ENCODE results near the gene NOS1AP.

NOS1AP gene

DNA sequence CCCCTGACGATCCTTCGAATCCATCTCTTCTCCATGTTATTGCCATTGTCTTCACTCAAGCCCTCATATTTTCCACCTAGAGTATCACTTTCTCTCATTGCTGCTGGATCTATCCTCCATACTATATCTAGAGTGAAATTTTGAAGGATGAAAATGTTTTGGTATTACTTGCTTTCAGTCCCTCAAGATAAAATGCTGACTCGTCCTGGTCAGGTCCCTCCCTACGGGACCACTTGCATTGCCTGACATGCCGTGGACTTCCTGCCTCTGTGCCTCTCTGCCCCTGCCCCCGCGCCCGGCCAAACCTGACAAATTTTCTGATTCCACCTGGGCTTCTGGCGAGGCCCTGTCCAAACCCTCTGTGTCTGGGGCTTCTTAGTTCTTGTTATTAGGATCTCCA is 283.6 kb downstream of the NOS1AP start:
- intact Hi-C loops (cut with DNase I; ENCODE audit: low total_unique reads): no loop called here
- no peak for DNase-seq
- Histone ChIP-seq H3K9me3 (no peaks in the 10 kb centered on the region), H3K36me3 (peaks cover 0 to 27% (median 7%) of the 10 kb centered on the region in 3 donors), H3K27ac (no peak overlapping the region), H3K4me3 (no peak overlapping the region), H3K4me1 (no peaks in the 10 kb centered on the region), H3K27me3 (no peaks in the 10 kb centered on the region)
- TF ChIP-seq, protein P1, sequence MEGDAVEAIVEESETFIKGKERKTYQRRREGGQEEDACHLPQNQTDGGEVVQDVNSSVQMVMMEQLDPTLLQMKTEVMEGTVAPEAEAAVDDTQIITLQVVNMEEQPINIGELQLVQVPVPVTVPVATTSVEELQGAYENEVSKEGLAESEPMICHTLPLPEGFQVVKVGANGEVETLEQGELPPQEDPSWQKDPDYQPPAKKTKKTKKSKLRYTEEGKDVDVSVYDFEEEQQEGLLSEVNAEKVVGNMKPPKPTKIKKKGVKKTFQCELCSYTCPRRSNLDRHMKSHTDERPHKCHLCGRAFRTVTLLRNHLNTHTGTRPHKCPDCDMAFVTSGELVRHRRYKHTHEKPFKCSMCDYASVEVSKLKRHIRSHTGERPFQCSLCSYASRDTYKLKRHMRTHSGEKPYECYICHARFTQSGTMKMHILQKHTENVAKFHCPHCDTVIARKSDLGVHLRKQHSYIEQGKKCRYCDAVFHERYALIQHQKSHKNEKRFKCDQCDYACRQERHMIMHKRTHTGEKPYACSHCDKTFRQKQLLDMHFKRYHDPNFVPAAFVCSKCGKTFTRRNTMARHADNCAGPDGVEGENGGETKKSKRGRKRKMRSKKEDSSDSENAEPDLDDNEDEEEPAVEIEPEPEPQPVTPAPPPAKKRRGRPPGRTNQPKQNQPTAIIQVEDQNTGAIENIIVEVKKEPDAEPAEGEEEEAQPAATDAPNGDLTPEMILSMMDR (IDR thresholded peaks at IDR 0.05): no peak

GRCh38 chr1:162353702-162354101 is 284.2 kb downstream of the NOS1AP start:
- H3K27me3 ChIP-seq: no peaks in the 10 kb centered on the region
- TF ChIP-seq, protein P1 (IDR thresholded peaks at IDR 0.05): no peak
- peaks cover 0 to 27% (median 7%) of the 10 kb centered on the region in 3 donors for H3K36me3 ChIP-seq
- H3K4me3 ChIP-seq: no peak overlapping the region
- intact Hi-C loops (cut with DNase I; ENCODE audit: low total_unique reads): no loop called here
- H3K9me3 ChIP-seq: no peaks in the 10 kb centered on the region
- no peak for DNase-seq
- H3K27ac ChIP-seq: no peak overlapping the region
- H3K4me1 ChIP-seq: no peaks in the 10 kb centered on the region

GRCh38 chr1:162357681-162358266 is 288.3 kb downstream of the NOS1AP start:
- Histone ChIP-seq H3K27ac (no peak overlapping the region), H3K9me3 (no peaks in the 10 kb centered on the region), H3K4me1 (no peaks in the 10 kb centered on the region), H3K36me3 (peaks cover 0 to 34% (median 7%) of the 10 kb centered on the region in 3 donors), H3K27me3 (no peaks in the 10 kb centered on the region), H3K4me3 (no peak overlapping the region)
- intact Hi-C loops (cut with DNase I; ENCODE audit: low total_unique reads): no loop called here
- no peak for DNase-seq
- TF ChIP-seq, protein P1 (IDR thresholded peaks at IDR 0.05): no peak

DNA sequence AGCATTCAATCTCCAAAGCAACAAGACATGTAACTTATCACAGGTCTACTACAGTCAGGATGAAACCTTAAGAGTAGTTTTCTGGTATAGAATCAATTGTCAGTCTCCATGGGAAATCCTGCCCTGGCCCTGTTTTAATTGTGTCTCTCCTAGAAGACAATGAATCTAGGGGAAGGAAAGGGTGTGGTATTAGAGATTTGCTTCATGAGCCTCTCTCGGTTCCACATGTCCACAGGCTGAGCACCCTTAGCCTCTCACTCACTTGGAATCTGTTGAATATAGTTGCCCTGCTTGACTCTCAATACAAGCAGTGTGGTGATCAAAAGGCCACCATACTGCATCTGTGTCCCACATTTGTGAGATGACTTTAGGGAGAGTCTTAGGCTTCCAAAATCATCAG is 289.4 kb downstream of the NOS1AP start:
- peaks cover 0 to 34% (median 7%) of the 10 kb centered on the region in 3 donors for H3K36me3 ChIP-seq
- H3K9me3 ChIP-seq: no peaks in the 10 kb centered on the region
- H3K27me3 ChIP-seq: no peaks in the 10 kb centered on the region
- no peak overlapping the region for H3K27ac ChIP-seq
- intact Hi-C loops (cut with DNase I; ENCODE audit: low total_unique reads): no loop called here
- no peak for DNase-seq
- TF ChIP-seq, protein P1 (IDR thresholded peaks at IDR 0.05): no peak
- H3K4me3 ChIP-seq: no peak overlapping the region
- no peaks in the 10 kb centered on the region for H3K4me1 ChIP-seq

DNA sequence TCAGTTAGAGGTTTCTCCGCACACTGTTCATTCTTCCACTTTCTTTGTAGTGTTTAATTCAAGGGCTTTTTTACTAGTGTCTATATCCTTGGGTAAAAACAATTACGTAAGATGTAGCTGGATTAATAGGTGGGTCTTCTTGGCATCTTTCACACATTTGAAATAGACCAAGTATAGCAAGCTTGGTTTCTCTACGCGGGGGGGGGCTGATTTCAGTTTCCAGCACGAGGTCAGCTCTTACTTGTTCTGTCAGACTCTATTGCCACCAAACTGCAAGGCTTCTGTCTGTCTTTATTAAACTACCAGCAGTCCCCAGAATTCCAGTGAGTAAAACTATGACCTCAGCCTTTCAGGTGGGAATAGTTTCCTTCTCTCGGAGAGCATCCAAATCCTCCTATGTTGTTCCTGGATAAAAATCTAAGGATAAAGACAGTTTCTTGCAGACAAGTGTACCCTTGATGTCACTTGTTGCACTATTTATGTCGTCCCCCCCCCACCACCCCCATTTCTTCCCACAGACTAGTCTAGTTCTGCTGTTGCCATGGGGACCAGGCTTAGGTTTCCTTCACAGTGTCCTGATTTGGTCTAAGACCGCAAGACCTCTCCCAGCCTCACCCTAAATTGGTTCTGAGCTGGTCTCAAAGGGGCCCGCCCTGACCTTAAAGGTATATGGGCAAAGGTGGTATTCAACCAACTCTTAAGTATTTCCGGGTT is 290.2 kb downstream of the NOS1AP start:
- H3K27me3 ChIP-seq: no peaks in the 10 kb centered on the region
- no peaks in the 10 kb centered on the region for H3K4me1 ChIP-seq
- H3K36me3 ChIP-seq: peaks cover 0 to 34% (median 7%) of the 10 kb centered on the region in 3 donors
- no peak overlapping the region for H3K27ac ChIP-seq
- H3K4me3 ChIP-seq: no peak overlapping the region
- no peak for DNase-seq
- intact Hi-C loops (cut with DNase I; ENCODE audit: low total_unique reads): no loop called here
- TF ChIP-seq, protein P1 (IDR thresholded peaks at IDR 0.05): no peak
- H3K9me3 ChIP-seq: no peaks in the 10 kb centered on the region

Data from tibial artery (tissue), 4 donors.